Measurements from ENCODE around the gene GALNT9.
"Not testable (repeated sequence)": the region's sequence is repeated elsewhere in the genome, so short reads cannot be mapped to it uniquely, and the experiment has no call there.

GALNT9 gene

DNA sequence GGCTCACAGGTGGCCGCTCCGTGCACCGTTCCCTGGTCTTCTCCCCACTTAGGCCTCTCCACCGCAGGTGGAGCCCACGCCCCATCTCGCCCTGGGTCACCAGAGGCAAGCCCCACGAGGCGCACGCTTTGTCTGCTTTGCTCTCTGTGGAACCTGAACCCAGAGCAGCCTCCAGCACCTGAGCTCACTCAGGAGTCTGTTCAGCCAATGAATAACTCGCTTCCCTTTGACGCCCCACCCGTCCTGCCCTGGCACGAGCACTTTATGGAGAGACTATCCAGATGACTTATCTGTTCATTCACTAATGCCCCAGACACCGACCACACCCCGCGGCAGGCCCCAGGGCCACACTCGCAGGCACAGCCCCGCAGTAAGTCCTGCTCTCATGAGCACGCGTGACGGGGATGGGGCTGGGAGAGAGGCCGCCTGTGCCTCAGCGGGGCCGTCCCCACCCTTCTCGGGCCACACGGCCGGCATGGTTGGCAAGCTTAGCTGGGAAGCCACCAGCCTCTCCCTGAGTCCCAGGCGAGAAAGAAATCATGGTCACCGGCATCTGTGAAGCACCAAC lies 100.1 kb downstream of the GALNT9 start:
- DNase-seq (ENCODE audit: low spot score), result no peak

DNA sequence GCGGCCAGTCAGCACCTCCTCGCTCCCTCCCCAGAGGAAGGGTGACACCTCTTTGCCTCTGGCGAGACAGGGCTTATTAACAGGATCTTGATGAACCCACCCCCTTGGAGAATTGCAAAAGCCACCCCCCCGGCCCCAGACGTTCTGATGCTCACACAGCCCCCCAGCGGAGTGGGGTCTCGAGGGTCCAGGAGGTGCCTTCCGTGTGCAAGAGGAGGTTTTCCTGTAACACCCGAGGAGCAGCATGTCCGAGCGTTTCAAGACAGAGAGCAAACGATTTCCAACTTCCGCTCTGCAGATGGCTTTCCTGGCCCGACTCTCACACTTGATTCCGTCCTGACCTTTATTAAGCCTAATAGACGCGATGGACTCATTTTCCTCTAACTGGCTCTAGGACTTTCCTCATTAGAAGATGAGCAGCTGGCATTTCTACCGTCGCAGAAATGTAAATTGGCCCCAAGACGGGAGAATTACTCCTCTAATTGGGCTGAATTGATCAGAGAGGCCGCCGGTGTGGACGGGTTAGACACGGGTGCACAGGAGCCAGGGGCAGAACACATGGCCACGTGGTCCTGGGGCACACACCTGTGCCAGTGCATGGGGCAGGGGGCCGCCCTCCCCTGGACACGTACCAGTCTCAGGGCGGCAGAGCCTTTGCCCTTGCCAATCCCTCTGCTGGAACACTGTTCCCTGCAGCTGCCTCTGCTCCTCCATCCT lies 100.8 kb downstream of the GALNT9 start:
- DNase-seq (ENCODE audit: low spot score), result no peak

DNA sequence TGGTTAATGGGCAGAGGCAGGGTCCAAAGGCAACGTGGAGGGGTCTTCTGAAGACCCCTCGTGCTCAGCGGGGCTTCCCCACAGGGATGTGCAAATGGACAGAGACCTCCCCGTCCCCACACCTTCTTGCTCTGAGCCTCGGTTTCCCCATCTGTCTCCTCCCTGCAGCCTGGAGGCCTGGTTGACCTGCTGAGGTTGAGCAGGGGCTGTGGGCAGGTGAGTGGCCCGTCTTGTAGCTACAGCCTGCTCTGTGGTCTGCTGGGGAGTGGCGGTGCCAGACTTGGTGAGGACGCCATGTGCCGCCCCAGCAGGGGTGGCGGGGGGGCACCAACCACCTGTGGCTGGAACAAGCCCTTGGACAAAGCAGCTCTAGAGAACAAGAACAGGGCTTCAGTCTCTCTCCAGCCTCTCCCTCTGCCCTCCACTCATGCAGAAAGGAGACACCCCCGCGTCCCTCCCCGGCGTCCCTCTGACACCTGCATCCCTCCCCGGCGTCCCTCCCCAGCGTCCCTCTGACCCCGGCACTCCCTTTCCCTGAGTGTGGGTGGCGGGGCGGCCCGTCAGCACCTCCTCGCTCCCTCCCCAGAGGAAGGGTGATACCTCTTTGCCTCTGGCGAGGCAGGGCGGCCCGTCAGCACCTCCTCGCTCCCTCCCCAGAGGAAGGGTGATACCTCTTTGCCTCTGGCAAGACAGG lies 101.5 kb downstream of the GALNT9 start:
- DNase-seq (ENCODE audit: low spot score), result no peak

DNA sequence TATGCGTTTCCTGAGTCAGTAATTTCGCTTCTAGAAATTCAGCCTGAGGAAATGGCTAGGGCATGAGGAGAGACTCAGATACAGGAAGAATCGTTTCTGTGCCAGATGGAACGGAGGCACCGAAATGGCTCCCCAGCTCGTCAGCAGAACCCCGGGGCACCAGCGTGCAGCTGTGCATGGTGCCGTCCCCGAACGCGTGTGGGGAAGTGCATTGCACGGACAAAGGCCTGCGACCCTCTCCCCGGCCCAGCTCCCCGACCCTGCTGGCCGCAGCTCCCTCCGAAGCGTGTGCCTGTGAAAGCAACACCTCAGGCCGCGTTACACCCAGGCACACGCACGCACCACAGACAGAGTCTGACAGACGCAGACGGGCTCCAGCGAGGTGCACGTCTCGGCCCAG lies 102.3 kb downstream of the GALNT9 start:
- DNase-seq (ENCODE audit: low spot score), result no peak

DNA sequence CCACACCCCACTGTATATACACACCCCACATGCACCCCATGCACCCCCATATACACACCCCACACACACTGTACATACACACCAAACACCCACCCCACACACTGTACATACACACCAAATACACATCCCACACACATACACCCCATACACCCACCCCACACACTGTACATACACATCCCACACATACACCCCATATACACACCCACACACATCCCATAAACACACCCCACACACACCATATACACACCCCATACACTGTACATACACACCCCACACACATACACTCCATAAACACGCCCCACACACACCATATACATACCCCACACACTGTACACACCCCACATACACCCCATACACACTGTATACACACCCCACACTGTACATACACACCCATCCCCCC lies 102.8 kb downstream of the GALNT9 start:
- DNase-seq (ENCODE audit: low spot score), result no peak

DNA sequence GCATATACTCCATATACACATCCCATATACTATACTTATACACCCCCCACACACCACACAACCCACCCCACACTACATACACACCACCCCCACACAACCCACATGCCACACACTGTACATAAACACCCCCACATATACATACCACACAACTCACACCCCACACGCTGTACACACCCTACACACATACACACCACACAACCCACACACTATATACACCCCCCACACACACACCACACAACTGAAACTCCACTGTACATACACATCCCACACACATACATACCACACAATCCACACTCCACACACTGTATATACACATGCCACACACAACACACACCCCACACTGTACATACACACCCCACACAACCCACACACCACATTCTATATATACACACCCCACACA lies 104.2 kb downstream of the GALNT9 start:
- DNase-seq (ENCODE audit: low spot score), result no peak

DNA sequence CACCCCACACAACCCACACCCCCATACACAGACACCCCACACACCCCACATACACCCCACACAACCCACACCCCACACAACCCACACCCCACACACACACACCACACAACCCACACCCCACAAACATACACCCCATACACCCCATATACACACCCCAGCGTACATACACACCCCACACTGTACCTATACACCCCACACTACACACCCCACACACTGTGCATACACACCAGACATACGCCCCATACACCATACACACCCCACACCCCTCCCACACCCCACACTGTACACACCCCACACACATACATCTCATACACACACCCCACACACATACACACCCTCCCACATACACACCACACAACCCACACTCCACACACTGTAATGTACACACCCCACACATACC lies 104.9 kb downstream of the GALNT9 start:
- DNase-seq (ENCODE audit: low spot score), result no peak

DNA sequence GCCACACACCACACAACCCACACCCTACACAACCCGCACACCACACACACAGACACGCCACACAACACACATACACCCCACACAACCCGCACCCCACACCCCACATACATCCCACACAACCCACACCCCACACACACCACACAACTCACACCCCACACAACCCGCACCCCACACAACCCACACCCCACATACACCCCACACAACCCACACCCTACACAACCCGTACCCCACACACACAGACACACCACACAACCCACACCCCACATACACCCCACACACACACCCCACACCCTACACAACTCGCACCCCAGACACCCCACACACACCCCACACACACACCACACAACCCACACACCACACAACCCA lies 106.6 kb downstream of the GALNT9 start:
- DNase-seq (ENCODE audit: low spot score), result no peak

DNA sequence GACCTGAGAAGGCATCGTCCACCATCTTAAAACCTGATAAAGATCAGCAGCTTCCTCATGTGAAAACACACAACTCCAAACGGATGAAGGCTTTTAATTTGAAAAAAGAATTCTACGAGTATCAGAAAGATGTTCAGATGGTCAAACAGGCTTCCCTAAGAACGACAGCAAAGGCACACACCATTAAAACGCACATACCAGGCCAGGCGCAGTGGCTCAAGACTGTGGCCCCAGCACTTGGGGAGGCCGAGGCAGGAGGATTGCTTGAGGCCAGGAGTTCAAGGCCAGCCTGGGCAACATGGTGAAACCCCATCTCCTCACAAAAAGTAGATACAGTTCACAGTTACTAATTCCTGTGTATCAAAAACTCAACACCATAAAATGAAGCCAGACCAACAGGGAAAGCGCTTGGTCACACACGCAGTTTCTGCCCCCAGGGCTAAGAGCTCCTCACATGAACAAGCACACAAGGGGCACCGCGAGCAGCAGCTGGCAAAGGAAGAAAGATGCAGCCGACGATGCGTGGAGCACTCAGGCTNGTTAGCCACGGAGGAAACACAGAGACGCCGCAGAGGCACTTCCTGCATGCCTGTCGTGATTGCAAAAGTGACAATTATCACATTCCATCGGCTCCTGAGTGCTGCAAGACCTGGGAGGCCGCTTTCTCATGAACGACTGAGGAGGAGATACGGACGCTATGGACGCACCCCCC lies 107.1 kb downstream of the GALNT9 start:
- DNase-seq (ENCODE audit: low spot score), result peak; percentile 50

DNA sequence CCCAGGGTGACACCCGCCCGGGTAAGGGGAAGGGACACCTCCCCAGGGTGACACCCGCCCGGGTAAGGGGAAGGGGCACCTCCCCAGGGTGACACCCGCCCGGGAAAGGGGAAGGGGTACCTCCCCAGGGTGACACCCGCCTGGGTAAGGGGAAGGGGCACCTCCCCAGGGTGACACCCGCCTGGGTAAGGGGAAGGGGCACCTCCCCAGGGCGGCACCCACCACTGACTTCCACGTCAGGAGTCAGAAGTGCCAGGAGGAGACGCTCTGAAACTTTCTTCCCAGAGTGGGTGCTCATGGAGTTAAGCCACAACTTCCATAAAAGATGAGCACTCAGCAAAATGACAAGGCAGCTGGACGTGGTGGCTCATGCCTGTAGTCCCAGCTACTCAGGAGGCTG lies 109.6 kb downstream of the GALNT9 start:
- not testable (repeated sequence) for DNase-seq (ENCODE audit: low spot score)

DNA sequence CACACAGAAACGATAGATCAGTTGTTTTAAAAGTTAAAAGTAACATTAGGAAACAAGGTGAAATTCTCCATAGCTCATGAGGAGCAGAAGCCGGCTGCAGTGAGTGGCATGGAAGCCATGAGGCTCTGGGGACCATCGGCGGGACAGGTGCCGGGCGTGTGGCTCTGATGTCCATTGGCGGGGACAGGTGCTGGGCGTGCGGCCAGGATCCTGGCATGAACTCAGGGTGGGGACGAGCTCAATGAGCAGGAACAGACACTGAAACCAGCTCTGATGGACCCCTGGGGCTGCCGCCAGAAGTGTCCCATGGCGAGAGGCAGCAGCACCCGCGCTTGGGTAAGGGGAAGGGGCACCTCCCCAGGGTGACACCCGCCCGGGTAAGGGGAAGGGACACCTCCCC lies 110.1 kb downstream of the GALNT9 start:
- no peak for DNase-seq (ENCODE audit: low spot score)

DNA sequence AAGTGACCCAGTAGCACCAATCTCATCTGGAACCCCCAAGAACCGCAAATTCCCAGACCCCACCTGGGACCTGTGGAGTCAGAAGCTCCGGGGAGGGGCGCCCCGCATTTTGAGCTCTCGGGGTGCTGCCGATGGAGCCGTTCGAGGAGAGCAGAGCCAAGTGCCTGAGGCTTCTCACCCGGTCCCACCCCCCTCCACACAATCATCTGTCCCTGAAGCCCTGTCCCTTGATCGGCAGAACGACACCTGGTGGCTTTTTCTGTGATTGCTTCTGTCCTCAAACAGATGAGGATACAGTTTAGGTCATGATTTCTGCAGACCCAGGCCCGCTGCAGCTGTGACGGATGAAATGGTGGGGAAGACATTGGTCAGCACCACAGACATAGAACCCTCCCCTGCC lies 110.5 kb downstream of the GALNT9 start:
- DNase-seq (ENCODE audit: low spot score), result peak; percentile 85

DNA sequence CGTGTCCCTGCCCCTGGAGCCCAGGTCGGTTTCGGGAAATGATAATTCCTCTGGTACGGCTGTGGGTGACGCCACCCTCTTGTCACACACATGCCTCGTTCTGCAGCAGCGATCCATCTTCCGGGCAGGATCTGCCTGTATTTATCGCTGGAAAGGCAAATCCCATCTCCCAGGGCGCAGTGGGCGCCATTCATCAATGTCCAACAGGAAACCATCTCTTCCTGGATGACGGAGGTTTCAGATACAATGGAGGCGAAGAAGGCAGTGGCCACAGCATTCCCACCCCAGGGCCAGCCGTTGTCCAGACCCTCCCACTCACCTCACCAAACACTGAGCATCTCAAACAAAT lies 110.9 kb downstream of the GALNT9 start:
- no peak for DNase-seq (ENCODE audit: low spot score)

DNA sequence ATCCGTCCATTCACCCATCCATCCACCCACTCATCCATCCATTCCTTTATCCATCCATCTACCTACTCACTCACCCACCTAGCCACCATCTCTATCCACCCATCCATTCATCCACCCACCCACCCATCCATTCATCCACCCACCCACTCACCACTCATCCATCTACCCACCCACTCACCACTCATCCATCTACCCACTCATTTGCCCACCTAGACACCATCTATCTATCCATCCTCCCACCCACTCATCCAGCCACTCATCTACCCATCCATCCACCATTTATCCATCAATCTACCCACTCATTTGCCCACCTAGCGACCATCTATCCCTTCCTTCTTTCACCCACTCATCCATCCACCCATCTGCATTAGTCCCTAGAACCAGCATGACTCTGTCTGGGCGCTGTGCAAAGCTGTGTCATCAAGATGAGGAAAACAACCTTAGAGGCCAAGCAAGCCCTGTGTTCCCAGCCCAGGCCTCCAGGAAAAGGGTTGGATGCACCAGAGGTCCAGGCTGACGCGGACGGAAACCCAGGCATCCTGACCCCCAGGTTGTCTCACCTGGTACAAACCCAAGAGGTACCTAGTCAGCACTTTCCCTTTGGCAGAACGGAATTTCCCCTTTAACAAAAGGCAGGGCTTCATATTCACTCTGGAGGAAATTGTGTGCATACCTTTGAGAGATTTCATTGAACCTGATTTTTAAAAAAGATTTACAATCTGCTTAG lies 111.4 kb downstream of the GALNT9 start:
- DNase-seq (ENCODE audit: low spot score), result no peak

DNA sequence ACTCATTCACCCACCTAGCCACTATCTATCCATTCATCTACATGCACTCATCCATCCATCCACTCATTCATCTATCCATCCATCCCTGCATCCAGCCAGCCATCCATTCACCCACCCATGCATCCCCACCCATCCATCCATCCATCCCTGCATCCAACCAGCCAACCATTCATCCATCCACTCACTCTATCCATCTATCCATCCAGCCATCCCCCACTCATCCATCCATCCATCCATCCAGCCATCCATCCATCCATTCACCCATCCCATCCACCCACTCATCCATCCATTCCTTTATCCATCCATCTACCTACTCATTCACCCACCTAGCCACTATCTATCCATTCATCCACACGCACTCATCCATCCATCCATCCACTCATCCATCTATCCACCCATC lies 112.0 kb downstream of the GALNT9 start:
- no peak for DNase-seq (ENCODE audit: low spot score)

DNA sequence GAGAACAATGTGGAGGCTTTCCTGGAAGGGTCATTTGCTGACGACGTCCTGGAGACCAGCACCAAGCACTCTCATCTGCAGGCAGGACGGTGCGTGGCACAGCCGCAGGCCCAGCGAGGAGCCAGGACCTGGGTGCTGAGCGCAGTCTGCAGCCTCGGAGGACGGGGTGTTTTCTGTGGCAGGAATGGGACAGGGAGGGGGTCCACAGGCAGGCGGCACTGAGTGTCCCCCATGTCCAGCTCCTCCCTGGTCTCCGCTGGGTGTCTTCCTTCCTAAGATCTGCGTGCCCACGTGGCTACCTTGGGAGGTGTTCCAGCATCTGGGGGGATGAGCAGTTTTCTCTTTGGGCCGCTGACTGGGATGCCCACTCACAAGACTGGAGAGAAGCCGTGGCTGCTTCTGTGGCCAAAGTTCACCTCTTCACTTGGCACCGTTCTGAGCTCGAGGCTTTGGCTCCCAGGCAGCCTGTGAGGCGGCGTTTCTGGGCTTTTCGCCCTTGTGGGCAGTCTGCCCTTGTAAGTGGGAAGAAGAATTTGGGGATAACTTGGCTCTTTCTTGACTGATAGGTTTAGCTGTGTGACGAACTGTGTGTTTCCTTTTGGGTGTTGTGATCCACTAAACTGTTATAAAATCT lies 112.9 kb downstream of the GALNT9 start:
- DNase-seq (ENCODE audit: low spot score), result no peak

DNA sequence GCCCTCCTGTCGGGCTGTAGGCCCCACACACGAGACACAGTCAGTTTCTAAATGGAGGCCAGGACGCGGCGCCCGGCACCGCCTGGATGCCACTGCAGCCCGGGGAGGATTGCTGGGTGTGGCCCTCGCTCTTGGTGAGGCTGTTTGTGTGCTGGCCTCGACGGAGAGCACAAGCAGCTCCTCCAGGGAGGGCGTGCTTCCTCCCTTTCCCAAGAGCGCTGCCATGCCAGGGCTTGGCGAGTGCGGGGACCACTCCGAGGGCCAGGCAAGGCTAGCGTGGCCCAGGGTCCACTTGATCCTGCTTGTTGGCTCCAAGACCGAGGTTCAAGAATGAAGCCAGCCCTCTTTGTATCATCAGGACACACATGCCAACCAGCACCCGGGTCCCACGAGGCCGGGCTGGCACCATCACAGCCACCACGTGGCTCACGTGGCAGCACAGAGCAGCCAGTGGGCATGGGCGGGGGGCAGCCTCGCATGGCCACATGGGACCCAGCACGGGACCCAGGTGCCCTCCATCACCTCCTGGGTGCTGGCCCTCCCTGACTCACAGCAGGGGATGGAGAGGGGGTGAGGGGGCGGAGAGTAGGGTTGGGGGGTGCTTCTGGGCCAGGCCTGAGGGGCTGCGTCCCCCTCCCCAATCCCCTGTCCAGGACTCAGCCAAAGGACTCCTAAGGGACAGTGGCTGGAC lies 113.9 kb downstream of the GALNT9 start:
- DNase-seq (ENCODE audit: low spot score), result no peak

DNA sequence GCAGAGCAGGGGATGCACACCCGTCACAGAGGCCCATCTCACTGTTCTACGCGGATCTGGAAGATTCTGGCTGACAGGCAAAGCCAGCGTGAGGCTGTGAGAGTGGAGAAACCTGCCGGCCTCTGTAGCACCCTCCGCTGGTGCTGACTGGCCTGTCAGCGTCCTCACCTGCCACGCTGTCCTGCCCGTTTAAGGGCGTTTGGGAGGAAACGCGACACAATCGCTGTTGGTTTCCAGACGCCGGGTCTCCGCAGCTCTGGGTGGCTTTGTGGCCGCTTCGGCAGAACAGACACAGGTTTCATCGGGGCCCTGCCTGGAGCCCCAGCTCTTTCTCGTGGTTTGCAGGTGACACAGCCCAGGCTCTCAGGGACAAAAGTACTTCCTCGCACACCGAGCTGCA lies 114.5 kb downstream of the GALNT9 start:
- DNase-seq (ENCODE audit: low spot score), result no peak

DNA sequence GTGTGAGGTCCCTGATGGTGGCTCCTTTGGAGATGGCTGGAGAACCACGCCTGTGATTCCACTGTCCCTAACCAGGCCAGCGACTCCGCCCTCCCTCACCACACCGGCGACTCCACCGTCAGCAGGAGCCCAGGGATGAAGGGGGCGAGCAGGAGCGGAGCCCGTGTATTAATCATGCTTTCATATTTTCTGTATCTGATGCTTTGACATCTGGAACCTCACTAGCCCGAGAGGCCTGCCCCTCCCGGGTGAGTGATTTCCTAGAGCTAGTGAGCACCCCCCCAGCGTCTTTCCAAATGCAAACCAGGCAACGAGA lies 115.3 kb downstream of the GALNT9 start:
- DNase-seq (ENCODE audit: low spot score), result no peak

DNA sequence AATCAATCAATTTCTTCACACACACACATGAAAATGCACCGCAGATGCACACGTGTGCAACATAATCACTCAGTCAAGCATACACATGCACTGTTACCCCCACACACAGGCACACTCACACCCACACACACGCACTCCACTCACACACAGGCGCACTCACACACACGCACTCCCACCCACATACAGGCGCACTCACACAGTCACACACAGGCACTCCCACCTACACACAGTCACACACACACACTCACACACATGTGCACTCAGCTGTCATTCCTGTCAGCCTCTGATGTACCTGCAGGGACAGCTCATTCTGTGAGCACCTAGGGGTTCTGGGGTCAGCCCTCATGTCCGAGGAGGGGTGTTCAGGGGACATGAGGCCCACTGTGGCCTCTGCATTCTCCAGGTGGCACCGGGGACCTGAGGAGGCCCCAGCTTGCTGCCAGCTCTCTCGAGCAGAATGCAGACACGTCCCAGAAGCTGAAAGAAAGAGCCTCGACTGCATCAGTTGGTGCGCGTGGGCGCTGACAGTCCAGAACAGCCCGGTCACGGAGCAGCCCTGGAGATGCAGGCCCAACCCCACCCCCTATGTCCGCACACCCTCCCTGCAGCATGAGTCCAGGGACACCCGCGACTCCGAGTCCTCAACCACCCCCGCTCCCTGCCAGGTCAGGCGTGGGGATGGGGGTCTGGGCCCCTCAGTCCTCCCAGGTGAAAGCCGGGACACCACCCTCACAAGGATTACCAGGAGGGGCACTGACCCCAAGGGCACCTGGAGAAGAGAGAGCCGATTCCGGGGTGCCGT lies 115.8 kb downstream of the GALNT9 start:
- no peak for DNase-seq (ENCODE audit: low spot score)

DNA sequence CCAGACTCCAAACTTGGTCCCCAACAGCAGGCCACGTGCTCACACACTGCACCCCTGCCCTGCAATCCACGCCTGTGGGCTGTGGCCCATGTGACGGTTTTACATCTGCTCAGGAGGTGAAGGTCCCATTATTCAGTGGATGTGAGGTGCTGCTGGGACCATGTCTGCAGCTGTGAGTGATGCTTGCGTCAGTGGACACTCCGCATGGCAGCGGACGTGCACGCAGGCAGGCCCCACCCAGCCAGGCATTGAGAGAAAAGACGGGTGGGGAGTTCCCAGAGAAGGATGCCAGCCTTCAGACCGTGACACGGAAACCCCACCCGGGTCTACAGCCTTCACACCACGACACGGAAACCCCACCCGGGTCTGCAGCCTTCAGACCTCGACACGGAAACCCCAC lies 117.6 kb downstream of the GALNT9 start:
- DNase-seq (ENCODE audit: low spot score), result no peak

Measured in HuH-7 (cell line).